Esophagus muscularis mucosa (tissue), 4 donors: ENCODE results near the gene TCEANC2. TPM values are rescaled to one million over a fixed set of nuclear protein-coding genes. Genes with fewer than 3 reads are reported as not detected.

Experiments used
- DNase-seq: peaks from one replicate; pipeline ENCODE4 v3.0.0-alpha.2; 2017; ENCODE audit errors: extremely low spot score
- H3K27ac ChIP-seq, 4 donors: fragments of 200-600 bp; sonication (generic); replicated peaks in 1 of 4; 1 replicate in 3 of 4; 2 replicates in 1 of 4; pipeline ENCODE4 v1.5.1; 2016 to 2019; ENCODE audit warnings: mild to moderate bottlenecking in 1 of 4
- H3K27me3 ChIP-seq, 4 donors: fragments of 200-600 bp; sonication (generic); one replicate each; pipeline versions ENCODE4 v1.5.1 to v1.6.0; 2016 to 2019
- H3K36me3 ChIP-seq, 4 donors: fragments of 200-600 bp; sonication (generic); one replicate each; pipeline ENCODE4 v1.5.1; 2016 to 2019
- H3K4me1 ChIP-seq, 4 donors: fragments of 200-600 bp; sonication (generic); one replicate each; pipeline ENCODE4 v1.5.1; 2016 to 2019
- H3K4me3 ChIP-seq, 4 donors: fragments of 200-600 bp; sonication (generic); 1 replicate in 2 of 4; 2 replicates in 2 of 4; pipeline ENCODE4 v1.5.1; 2016 to 2019; ENCODE audit warnings: mild to moderate bottlenecking in 4 of 4, moderate library complexity in 1 of 4
- H3K9me3 ChIP-seq, 4 donors: fragments of 200-600 bp; sonication (generic); 1 replicate in 3 of 4; 2 replicates in 1 of 4; pipeline ENCODE4 v1.5.1; 2016 to 2019
- CTCF ChIP-seq, 3 experiments: fragments of 200-600 bp in 2 of 3; fragments of 450-650 bp in 1 of 3; sonication (generic) in 2 of 3; IDR thresholded peaks; one replicate each; pipeline ENCODE4 v1.5.1; 2017 to 2019; ENCODE audit warnings: antibody characterized with exemption in 3 of 3, mild to moderate bottlenecking in 2 of 3, moderate library complexity in 1 of 3
- EP300 ChIP-seq: sonication (generic); formaldehyde crosslinking; IDR thresholded peaks from one replicate; pipeline ENCODE4 v1.6.1; 2017; ENCODE audit warnings: antibody characterized with exemption
- POLR2A ChIP-seq: fragments of 450-650 bp; IDR thresholded peaks from one replicate; pipeline ENCODE4 v1.6.1; 2017; ENCODE audit warnings: antibody characterized with exemption, moderate library complexity, mild to moderate bottlenecking, low read depth
- POLR2AphosphoS5 ChIP-seq, 2 donors: sonication (generic); formaldehyde crosslinking; IDR thresholded peaks; one replicate each; pipeline ENCODE4 v1.6.1; 2017; ENCODE audit warnings: antibody characterized with exemption in 2 of 2
- WGBS: methylation state at CpG from one replicate; pipeline ENCODE4 v1.1.5; 2018; 5-methylcytosine and 5-hydroxymethylcytosine counted together
- intact Hi-C: fragments of 100-400 bp; cut with DNase I; formaldehyde crosslinking; loops from one replicate; pipeline ENCODE4 v1.15.1; 2023
- total RNA-seq, 4 donors: library from RNA; depleted of rRNA; stranded (reverse); fragments of >200 nt; gene quantifications; one replicate each; pipeline versions ENCODE4 v1.1.0 to v1.2.1, GENCODE V29; 2016

TCEANC2 gene
- total RNA-seq, 4 donors from 2014 or later, result 4.8 to 8.6 (median 7.1) TPM

- Histone ChIP-seq H3K9me3 (no peaks in the 10 kb centered on the region), H3K36me3 (no peaks in the 10 kb centered on the region), H3K27me3 (peaks cover 0 to 38% (median 0%) of the 10 kb centered on the region in 4 donors), H3K4me3 (no peak overlapping the region), H3K27ac (no peak overlapping the region), H3K4me1 (no peaks in the 10 kb centered on the region)
- TF ChIP-seq POLR2A, result no peak
- no peak for TF ChIP-seq POLR2AphosphoS5 (IDR thresholded peaks at IDR 0.05)
- TF ChIP-seq EP300, result no peak
- no peak for TF ChIP-seq CTCF (IDR thresholded peaks at IDR 0.05)
- WGBS, result 87% methylated on average over 8 of the region's 8 CpGs
- peak; percentile 84 for DNase-seq
- intact Hi-C loops, result no loop called here
Observed at GRCh38 chr1:54012863-54013262, 40.5 kb upstream of the TCEANC2 start.

DNA sequence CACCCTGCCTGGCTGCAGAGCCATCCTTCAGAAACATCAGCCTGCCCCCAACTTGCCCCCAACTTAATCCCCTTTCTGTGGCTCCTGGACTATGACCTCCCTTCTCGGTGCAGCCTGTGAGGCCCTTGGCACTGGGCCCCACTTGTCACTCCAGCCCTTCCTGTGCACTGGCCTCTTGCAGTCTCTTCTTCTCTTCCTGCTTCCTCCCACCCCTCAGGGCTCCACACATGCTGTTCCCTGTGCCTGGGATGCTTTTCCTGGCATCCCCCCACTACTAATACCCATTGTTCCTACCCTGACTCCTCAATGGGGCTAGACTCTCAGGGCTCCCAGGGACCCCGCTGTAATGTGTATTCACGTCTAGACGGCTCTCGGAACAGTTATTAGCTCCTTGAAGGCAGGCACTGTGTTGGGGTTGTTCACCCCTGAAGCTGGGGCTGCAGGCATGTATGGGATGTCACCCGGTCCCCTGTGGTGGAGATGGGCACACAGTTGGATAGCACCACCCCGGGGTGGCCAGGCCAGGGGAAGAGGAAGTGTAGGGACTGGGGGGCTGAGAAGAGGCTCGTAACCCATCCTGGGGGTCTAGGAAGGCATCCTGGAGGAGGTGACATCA, 39.9 kb upstream of the TCEANC2 start:
- intact Hi-C loops, result no loop called here
- 69% methylated on average over 6 of the region's 8 CpGs for whole genome bisulfite sequencing
- Histone ChIP-seq H3K4me1 (no peaks in the 10 kb centered on the region), H3K36me3 (no peaks in the 10 kb centered on the region), H3K9me3 (no peaks in the 10 kb centered on the region), H3K4me3 (no peak overlapping the region), H3K27me3 (peaks cover 0 to 38% (median 0%) of the 10 kb centered on the region in 4 donors), H3K27ac (no peak overlapping the region)
- TF ChIP-seq CTCF (IDR thresholded peaks at IDR 0.05) (no peak), POLR2AphosphoS5 (IDR thresholded peaks at IDR 0.05) (no peak), POLR2A (no peak), EP300 (no peak)
- peak; percentile 86 for DNase-seq

DNA sequence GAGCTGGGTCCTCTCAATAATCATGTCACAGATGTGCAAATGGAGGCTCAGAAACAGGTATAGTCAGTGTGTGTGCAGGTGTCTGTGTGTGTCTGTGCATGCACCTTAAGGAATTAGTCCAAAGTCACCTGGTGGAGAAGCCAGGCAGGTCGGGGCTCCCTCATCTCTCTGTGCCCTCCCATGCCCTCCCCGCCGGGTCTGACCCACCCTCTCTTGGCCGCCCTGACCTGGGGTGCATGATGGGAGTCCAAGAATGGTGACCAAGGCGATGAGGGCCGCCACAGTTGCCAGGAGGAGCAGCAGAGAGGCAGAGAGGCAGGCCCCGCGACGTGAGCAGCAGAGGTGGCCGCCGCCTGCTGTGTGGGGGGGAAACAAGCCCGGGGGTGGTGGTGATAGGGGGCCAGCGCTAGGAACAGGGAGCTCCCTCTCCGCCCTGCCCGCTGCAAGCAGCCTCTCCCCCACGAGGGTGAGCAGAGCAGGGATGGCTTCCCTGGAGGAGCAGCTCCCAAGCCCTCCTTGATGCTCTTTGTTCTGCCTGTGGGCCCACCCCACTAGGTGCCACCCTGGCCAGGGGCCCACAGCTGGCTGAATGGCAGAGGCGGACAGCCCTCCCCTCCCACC, 39.3 kb upstream of the TCEANC2 start:
- WGBS, result 80% methylated on average over 7 of the region's 17 CpGs
- TF ChIP-seq EP300, result no peak
- no peak for TF ChIP-seq CTCF (IDR thresholded peaks at IDR 0.05)
- TF ChIP-seq POLR2AphosphoS5 (IDR thresholded peaks at IDR 0.05), result no peak
- no peak for TF ChIP-seq POLR2A
- Histone ChIP-seq H3K4me3 (no peak overlapping the region), H3K36me3 (no peaks in the 10 kb centered on the region), H3K4me1 (no peaks in the 10 kb centered on the region), H3K27ac (no peak overlapping the region), H3K27me3 (peaks cover 0 to 38% (median 0%) of the 10 kb centered on the region in 4 donors), H3K9me3 (no peaks in the 10 kb centered on the region)
- intact Hi-C loops, result no loop called here
- DNase-seq, result peak; percentile 77

GRCh38 chr1:54016343-54017282, 36.8 kb upstream of the TCEANC2 start:
- Histone ChIP-seq H3K27ac (no peak overlapping the region), H3K36me3 (no peaks in the 10 kb centered on the region), H3K9me3 (no peaks in the 10 kb centered on the region), H3K4me1 (no peaks in the 10 kb centered on the region), H3K4me3 (no peak overlapping the region), H3K27me3 (peaks cover 0 to 28% (median 0%) of the 10 kb centered on the region in 4 donors)
- 64% methylated on average over 8 of the region's 8 CpGs for WGBS
- intact Hi-C loops, result no loop called here
- TF ChIP-seq POLR2A (no peak), EP300 (no peak), POLR2AphosphoS5 (IDR thresholded peaks at IDR 0.05) (no peak), CTCF (IDR thresholded peaks at IDR 0.05) (no peak)
- DNase-seq, result peak; percentile 85
